Activated T-helper 2 cell treated with anti-CD3 and anti-CD28 coated beads, Interferon-gamma antibody, Interleukin-2, Interleukin-4, amounts not matched to agents 10 μg/mL and 5 μg/mL and 100 μg/mL, durations not matched to agents 14 hours and 24 hours and 36 hours (primary cell): ENCODE data around the gene H1-8. TPM values are rescaled to one million over a fixed set of nuclear protein-coding genes. Genes with fewer than 3 reads are reported as not detected.
"Not testable (repeated sequence)": the region's sequence is repeated elsewhere in the genome, so short reads cannot be mapped to it uniquely, and the experiment has no call there.

Experiments
- DNase-seq: peaks from one replicate; pipeline ENCODE4 v3.0.0; 2021; ENCODE audit warnings: low spot score
- H3K27ac Mint-ChIP-seq: one replicate; pipeline ENCODE4 v1.8.0; 2021; ENCODE audit warnings: mixed read lengths
- H3K27me3 Mint-ChIP-seq: one replicate; pipeline ENCODE4 v1.8.0; 2021; ENCODE audit warnings: low read depth, mixed read lengths
- H3K36me3 Mint-ChIP-seq: one replicate; pipeline ENCODE4 v1.8.0; 2021; ENCODE audit warnings: low read depth, mixed read lengths
- H3K4me1 Mint-ChIP-seq: one replicate; pipeline ENCODE4 v1.8.0; 2021; ENCODE audit warnings: low read depth, mixed read lengths
- H3K4me3 Mint-ChIP-seq: one replicate; pipeline ENCODE4 v1.8.0; 2021; ENCODE audit warnings: low read depth, mild to moderate bottlenecking, moderate library complexity, mixed read lengths
- H3K9me3 Mint-ChIP-seq: one replicate; pipeline ENCODE4 v1.8.0; 2021; ENCODE audit warnings: mixed read lengths
- intact Hi-C: fragments of 100-400 bp; cut with micrococcal nuclease; formaldehyde crosslinking; loops from one replicate; pipeline ENCODE4 v1.15.1; 2023
- total RNA-seq: library from RNA; stranded (reverse); gene quantifications from 2 replicates; pipeline ENCODE4 v1.2.3, GENCODE V29; 2022

The H1-8 gene, protein sequence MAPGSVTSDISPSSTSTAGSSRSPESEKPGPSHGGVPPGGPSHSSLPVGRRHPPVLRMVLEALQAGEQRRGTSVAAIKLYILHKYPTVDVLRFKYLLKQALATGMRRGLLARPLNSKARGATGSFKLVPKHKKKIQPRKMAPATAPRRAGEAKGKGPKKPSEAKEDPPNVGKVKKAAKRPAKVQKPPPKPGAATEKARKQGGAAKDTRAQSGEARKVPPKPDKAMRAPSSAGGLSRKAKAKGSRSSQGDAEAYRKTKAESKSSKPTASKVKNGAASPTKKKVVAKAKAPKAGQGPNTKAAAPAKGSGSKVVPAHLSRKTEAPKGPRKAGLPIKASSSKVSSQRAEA
- not detected in 2 replicates for total RNA-seq

DNA sequence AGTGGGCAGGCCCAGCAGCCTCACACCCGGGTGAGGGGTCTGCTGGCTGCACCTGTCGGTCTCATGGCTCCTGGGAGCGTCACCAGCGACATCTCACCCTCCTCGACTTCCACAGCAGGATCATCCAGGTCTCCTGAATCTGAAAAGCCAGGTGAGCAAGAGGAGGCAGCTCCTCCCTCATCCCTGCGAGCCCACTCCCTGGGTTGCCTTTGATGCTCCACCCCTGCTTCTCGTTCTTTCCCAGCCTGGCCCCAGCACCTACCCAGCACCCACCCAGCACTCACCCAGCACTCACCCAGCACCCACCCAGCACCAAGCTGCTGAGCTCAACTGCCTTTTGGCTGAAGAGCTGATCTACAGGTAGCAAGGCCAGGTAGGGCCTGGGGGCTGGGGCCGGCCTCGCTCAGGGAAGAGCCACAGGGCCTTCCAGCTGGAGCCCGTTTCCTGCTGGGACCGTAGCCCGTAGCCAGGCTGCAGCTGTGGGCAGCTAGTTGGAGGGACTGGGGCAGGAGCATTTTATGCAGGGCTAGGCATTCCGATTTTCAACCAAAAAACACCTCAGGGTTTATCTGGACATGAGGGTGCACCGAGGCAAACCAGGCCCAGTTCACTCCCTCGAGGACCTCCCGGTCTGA is at the start of gene H1-8:
Gene H1-8, plus strand, starts transcription at position 20 of the 635 bp plus-strand sequence. Its CDS starts 44 bp downstream, at position 64.
- no peaks in the 10 kb centered on the region for H3K9me3 Mint-ChIP-seq
- intact Hi-C loops: no loop called here
- no peaks in the 10 kb centered on the region for H3K4me1 Mint-ChIP-seq
- no peaks in the 10 kb centered on the region for H3K36me3 Mint-ChIP-seq
- no peaks in the 10 kb centered on the region for H3K27me3 Mint-ChIP-seq
- DNase-seq: no peak
- H3K4me3 Mint-ChIP-seq: no peak within 1 kb of the TSS
- no peak within 1 kb of the TSS for H3K27ac Mint-ChIP-seq

DNA sequence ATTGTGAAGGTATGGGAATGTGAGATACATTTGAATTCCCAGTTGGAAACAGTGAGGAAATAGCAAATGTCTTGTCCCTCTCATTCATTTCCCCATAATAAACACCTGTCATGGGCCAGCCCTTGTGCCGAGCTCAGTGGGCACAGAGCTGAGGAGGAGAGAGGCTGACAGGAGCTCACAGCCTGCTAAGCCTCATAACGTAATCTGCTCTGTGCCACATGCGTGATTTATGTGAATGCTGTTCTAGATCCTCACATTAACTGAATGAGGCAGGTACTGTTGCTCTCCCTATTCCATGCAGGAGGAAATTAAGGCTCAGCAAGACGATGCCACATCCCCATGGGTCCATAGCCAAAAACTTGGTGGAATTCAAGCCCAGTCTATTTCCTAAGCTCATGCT is 49.8 kb upstream of the H1-8 start:
- H3K4me1 Mint-ChIP-seq: no peaks in the 10 kb centered on the region
- no peak overlapping the region for H3K4me3 Mint-ChIP-seq
- H3K27me3 Mint-ChIP-seq: no peaks in the 10 kb centered on the region
- intact Hi-C loops: no loop called here
- no peak for DNase-seq
- H3K36me3 Mint-ChIP-seq: no peaks in the 10 kb centered on the region
- H3K27ac Mint-ChIP-seq: no peak overlapping the region
- H3K9me3 Mint-ChIP-seq: no peaks in the 10 kb centered on the region

DNA sequence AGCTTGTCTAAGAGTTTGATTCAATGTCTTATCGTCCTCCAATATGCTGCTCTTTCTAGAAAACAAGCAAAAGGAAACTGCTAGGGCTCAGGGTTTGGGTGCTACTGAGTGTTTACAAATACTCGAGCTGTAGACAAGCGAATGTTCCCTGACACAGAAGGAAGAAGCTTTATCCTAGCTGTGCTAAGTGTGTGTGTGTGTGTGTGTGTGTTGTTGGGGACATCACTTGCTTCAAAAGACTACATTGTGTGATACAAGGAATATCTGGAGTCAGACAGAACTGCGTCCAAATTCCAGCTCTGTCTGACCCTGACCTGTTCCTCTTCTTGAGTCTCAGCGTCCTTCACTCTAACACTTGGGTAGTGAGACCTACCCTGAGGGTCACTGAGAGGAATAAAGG is 48.5 kb upstream of the H1-8 start:
- H3K4me3 Mint-ChIP-seq, H3K27ac Mint-ChIP-seq, H3K27me3 Mint-ChIP-seq, intact Hi-C loops, H3K36me3 Mint-ChIP-seq, H3K4me1 Mint-ChIP-seq, DNase-seq, H3K9me3 Mint-ChIP-seq: not testable (repeated sequence)

DNA sequence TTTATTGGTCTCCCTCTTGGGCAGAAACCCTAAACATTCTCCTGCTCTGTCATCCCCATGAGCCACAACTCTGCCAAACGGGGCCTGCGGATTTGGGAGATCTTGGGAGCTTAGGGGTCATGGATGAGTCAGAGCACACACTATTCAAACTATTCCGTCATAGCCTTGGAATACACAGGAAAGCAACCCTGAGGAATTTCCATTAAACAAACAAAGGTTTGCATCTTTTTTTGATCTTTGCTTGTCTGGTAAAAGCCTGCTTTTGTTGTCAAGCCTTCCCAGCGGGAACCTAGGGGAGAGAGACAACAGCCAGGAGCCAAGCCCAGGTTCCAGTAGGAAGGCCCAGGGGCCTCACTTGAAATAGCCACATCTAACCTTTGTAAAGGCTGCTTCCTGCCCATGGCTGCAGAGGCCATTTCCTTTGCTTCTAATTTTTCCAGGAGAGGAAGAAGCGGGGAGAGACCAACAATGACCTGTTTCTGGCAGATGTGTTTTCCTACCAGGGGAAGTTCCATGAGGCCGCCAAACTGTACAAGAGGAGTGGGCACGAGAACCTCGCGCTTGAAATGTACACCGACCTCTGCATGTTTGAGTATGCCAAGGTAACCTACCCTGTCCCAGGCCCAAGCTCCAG is 47.9 kb upstream of the H1-8 start:
- H3K36me3 Mint-ChIP-seq, H3K9me3 Mint-ChIP-seq, intact Hi-C loops, DNase-seq, H3K4me3 Mint-ChIP-seq, H3K4me1 Mint-ChIP-seq, H3K27me3 Mint-ChIP-seq, H3K27ac Mint-ChIP-seq: not testable (repeated sequence)

DNA sequence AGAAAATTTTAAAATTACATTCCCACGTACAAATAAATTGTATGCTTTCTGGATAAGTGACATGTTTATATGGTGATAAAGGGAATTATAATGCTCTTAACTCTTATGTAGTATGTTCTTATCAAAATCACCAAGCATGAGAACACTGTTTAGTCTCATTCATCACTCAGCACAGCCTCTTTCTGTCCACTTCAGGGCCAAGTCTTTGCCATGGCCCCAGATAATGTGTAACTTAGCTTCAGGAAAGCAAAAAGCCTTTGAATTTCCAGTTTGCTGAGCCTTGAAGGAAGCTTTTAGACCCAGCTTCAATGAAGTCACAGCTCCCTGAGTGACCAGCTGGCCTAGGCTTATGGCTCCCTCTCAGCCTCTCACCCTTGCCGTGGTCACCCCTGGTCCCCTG is 45.1 kb upstream of the H1-8 start:
- H3K4me3 Mint-ChIP-seq, H3K9me3 Mint-ChIP-seq, H3K36me3 Mint-ChIP-seq, H3K27ac Mint-ChIP-seq, H3K27me3 Mint-ChIP-seq, H3K4me1 Mint-ChIP-seq, DNase-seq, intact Hi-C loops: not testable (repeated sequence)

DNA sequence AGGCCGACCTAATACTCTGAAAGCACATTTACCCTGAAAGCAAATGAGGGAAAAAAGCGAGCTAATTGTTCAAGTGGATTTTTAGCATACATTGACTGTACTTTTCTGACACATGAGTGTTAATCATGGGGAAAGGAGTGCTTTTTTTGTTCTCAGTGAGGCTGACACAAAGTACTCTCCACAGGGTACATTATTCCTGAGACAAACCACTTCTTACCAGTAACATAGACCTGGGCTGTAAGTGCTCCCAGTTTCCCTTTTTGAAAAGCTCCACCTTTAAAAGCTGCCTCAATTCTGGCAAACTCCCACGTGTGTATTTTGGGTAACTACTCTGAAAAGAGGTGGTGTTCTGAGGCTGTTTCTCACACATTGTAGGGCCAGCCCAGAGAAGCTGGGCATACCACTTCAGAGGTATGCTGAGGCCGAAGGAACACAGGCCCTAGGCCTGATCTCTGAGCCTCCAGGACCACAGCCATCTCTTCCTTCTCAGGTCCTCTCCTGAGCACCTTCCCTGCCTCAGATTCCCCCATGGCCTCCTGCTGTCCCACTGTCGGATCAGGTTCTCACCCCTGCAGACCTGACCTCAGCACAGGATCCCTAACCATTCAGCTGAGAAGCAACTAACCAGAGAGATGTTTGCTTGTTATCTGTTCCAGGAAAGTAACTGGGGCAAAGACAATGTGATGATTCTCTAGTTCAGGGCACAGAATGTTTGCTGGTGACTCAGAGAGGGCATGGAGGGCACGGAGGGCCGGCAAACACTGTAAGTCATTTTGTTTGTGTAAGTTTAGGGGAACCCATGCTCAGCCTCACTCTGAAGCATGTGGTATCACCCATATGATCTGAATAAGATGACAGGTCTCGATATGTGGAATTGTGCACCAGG is 44.1 kb upstream of the H1-8 start:
- intact Hi-C loops, H3K9me3 Mint-ChIP-seq, H3K36me3 Mint-ChIP-seq, DNase-seq, H3K4me3 Mint-ChIP-seq, H3K27ac Mint-ChIP-seq, H3K27me3 Mint-ChIP-seq, H3K4me1 Mint-ChIP-seq: not testable (repeated sequence)

DNA sequence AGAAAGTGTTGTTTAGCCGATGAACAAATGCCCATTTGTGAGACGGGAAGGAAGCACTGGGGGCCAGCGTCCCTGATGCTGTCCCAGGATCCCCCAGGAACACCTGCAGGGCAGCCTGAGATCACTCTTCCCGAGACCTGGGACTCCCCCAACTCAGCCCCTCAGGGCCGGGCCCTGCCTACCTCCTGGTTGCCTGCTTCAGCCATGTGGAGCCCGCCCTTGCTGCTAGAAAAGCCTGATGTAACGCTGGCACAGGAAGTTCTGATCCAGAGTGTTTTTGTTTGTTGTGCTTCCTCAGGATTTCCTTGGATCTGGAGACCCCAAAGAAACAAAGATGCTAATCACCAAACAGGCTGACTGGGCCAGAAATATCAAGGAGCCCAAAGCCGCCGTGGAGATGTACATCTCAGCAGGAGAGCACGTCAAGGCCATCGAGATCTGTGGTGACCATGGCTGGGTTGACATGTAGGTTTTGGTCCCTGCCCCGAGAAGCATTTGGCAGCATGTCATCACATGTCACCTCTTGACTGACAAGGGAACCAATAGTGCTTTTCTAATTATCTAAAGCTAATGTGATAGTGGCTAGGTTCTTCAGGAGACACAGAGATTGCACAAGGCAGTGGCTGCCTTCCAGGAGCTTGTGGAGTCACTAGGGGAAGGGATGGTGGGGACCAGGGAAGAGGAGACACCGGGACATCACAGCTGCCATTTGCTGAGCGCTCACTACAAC is 43.2 kb upstream of the H1-8 start:
- H3K4me3 Mint-ChIP-seq, H3K27me3 Mint-ChIP-seq, H3K27ac Mint-ChIP-seq, H3K36me3 Mint-ChIP-seq, DNase-seq, intact Hi-C loops, H3K9me3 Mint-ChIP-seq, H3K4me1 Mint-ChIP-seq: not testable (repeated sequence)

DNA sequence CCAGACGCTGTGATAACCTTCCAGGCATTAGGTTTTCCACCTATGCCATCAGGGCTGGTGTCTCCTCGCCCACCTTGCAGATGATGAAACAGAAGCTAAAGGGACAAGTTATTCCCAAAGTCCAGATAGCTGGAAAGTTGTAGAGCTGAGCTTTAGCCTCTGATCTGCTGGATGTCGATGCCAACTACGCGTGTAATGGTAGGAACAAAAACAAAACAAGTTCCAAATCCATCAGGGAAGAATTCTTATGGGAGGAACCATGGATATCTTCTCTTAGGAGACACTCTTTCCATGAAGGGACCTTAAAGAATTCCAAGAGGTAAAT is 42.7 kb upstream of the H1-8 start:
- Mint-ChIP-seq H3K4me3 (no peak overlapping the region), H3K36me3 (no peaks in the 10 kb centered on the region), H3K4me1 (no peaks in the 10 kb centered on the region), H3K27ac (no peak overlapping the region), H3K27me3 (no peaks in the 10 kb centered on the region), H3K9me3 (no peaks in the 10 kb centered on the region)
- intact Hi-C loops: no loop called here
- no peak for DNase-seq

DNA sequence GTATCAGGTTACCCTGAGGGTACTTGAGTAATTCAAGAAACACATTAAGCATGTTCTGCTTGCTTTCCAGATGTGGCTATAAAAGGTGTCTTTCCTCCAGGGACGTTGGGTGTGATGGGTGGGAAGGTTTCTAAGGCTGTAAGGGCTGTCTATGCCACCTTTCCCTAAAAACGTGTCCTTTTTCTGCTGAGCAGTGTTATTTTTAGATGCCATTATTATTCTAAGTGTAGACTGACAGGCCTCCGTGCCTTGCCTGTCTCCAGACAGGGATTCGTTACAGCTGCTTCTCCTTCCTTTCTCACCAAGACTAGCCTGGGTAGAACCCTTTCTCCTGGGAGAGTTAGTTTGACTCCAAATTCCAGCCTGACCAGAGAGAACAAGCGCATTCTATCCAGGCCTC is 41.3 kb upstream of the H1-8 start:
- no peak overlapping the region for H3K4me3 Mint-ChIP-seq
- H3K9me3 Mint-ChIP-seq: no peaks in the 10 kb centered on the region
- H3K4me1 Mint-ChIP-seq: no peaks in the 10 kb centered on the region
- no peak for DNase-seq
- no peaks in the 10 kb centered on the region for H3K27me3 Mint-ChIP-seq
- no peaks in the 10 kb centered on the region for H3K36me3 Mint-ChIP-seq
- intact Hi-C loops: no loop called here
- no peak overlapping the region for H3K27ac Mint-ChIP-seq

DNA sequence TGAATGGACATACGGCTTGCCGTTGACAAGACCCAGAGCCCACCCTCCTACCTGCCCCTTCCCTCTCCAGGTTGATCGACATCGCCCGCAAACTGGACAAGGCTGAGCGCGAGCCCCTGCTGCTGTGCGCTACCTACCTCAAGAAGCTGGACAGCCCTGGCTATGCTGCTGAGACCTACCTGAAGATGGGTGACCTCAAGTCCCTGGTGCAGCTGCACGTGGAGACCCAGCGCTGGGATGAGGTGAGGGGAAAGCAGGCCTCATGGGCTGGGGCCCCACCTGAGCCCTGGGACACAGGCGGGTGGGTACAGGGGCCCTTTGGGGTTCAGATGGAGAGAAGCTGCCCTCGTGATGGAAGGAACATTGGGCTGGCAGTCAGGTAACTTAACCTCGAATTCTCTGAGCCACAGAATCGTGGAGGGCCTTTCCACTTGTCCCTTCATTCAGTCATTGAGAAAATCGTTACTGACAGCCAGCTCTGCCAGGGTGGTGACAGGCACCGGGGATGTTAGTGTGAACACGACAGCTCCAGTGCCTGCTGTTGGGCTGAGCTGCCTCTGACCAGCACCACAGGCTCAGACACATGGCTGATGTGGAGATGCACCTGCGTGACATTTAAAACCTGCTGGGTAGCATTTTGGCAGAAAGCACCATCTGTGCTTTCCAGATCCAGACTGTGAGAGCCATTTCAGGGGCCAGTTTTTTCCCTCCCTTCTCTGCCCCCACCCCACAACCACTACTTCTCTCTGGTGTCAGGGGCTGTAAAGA is 40.1 kb upstream of the H1-8 start:
- intact Hi-C loops: no loop called here
- Mint-ChIP-seq H3K4me3 (no peak overlapping the region), H3K36me3 (no peaks in the 10 kb centered on the region), H3K27ac (no peak overlapping the region), H3K4me1 (no peaks in the 10 kb centered on the region), H3K27me3 (no peaks in the 10 kb centered on the region), H3K9me3 (no peaks in the 10 kb centered on the region)
- no peak for DNase-seq

DNA sequence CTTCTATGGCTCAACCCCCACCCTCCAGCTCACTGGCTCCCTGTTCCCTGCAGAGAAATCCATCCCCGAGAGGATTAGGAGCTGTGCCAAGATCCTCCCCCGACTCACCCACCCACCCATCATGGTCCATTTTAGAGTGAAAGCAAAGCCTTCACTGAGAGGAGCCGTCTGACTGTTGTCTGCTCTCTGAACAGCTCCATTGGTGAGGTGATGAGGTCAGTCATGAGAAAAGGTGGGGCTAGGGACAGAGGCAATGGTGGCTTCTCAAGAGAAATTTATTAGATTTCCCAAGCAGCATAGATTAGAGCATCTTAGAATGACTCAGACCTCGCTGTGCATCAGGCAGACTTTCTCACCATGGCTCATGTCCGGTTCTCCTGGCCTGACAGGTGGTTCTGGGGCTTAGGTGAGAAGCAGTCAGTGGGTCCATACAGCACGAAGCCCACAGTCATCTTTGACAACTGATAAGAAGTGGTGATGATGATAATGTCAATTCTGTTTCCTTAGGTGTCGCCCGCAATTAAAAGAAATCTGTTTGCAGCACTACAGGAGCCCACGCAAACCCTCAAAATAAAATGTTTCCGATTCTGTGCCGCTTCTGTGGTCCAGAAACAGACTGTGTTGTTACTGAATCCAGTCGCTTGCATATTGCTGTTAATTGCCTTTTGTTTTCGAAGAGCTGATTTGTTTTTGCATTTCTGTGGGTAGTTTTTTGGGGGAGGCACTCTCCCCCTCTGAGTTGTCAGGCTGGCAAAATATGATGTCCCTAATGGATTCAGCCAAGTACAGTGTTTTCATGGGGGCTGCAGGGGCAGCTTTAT is 39.3 kb upstream of the H1-8 start:
- H3K4me1 Mint-ChIP-seq: no peaks in the 10 kb centered on the region

More for the DNA sequence above, 39.3 kb upstream of the H1-8 start:
- H3K27me3 Mint-ChIP-seq: no peaks in the 10 kb centered on the region
- no peak for DNase-seq
- intact Hi-C loops: no loop called here
- H3K9me3 Mint-ChIP-seq: no peaks in the 10 kb centered on the region
- H3K4me3 Mint-ChIP-seq: no peak overlapping the region
- H3K27ac Mint-ChIP-seq: no peak overlapping the region
- H3K36me3 Mint-ChIP-seq: no peaks in the 10 kb centered on the region
